ENCODE results near the gene PLB1. TPM values are rescaled to one million over a fixed set of nuclear protein-coding genes. Genes with fewer than 3 reads are reported as not detected.

Gene PLB1
- total RNA-seq, 4 donors from 2014 or later, result 1.5 to 16.5 (median 4.6) TPM

GRCh38 chr2:28583899-28584553, 88.2 kb downstream of the PLB1 start:
- TF ChIP-seq CTCF (IDR thresholded peaks at IDR 0.05; ENCODE audit: low read depth), result no peak

GRCh38 chr2:28586867-28587266, 91.0 kb downstream of the PLB1 start:
- no peak for TF ChIP-seq CTCF (IDR thresholded peaks at IDR 0.05; ENCODE audit: low read depth)

- no peak for TF ChIP-seq CTCF (IDR thresholded peaks at IDR 0.05; ENCODE audit: low read depth)
These were observed 91.8 kb downstream of the PLB1 start for GRCh38 chr2:28587526-28588291.

- no peak for TF ChIP-seq CTCF (IDR thresholded peaks at IDR 0.05; ENCODE audit: low read depth)
These were observed 92.4 kb downstream of the PLB1 start for GRCh38 chr2:28588292-28588670.

- TF ChIP-seq CTCF (IDR thresholded peaks at IDR 0.05; ENCODE audit: low read depth), result no peak
These were observed 94.0 kb downstream of the PLB1 start for GRCh38 chr2:28589746-28590463.

GRCh38 chr2:28590496-28591301, 94.8 kb downstream of the PLB1 start:
- TF ChIP-seq CTCF (IDR thresholded peaks at IDR 0.05; ENCODE audit: low read depth), result no peak

Data from subcutaneous adipose tissue (tissue), 4 donors.